AG04450 (cell line): Measurements from ENCODE around the gene PKD2L2. TPM values are rescaled to one million over a fixed set of nuclear protein-coding genes. Genes with fewer than 3 reads are reported as not detected.
"Not testable (repeated sequence)": the region's sequence is repeated elsewhere in the genome, so short reads cannot be mapped to it uniquely, and the experiment has no call there.

Experiments
- CTCF ChIA-PET: fragments of 300-600, 350-600 bp; formaldehyde crosslinking; extraction: SDS; loops from one replicate; lab custom pipeline; 2022; ENCODE audit warnings: antibody characterized with exemption, inconsistent platforms; lab: Charles Lee
- POLR2A ChIA-PET: fragments of 350-600 bp; formaldehyde crosslinking; extraction: SDS; loops from one replicate; lab custom pipeline; 2021; ENCODE audit warnings: antibody characterized with exemption, inconsistent platforms; lab: Yijun Ruan, JAX
- DNase-seq: peaks from one replicate; pipeline ENCODE4 v3.0.0-alpha.2; 2011; ENCODE audit warnings: low read depth, low spot score
- H3K27ac ChIP-seq: one replicate; pipeline ENCODE4 v1.5.1; 2012; ENCODE audit warnings: low read depth, low read length, control low read depth
- H3K27me3 ChIP-seq: one replicate; pipeline ENCODE4 v1.6.0; 2012; ENCODE audit warnings: low read length; ENCODE audit not compliant: control insufficient read depth, insufficient read depth
- H3K4me3 ChIP-seq: 2 replicates; pipeline ENCODE4 v1.5.1; 2011; ENCODE audit warnings: mild to moderate bottlenecking, low read depth, low read length, control low read depth
- H3K9me3 ChIP-seq: 2 replicates; pipeline ENCODE4 v1.5.1; 2012; ENCODE audit warnings: low read length; ENCODE audit not compliant: control insufficient read depth, insufficient read depth
- polyA plus RNA-seq: library from polyadenylated mRNA; depleted of rRNA; stranded (reverse); fragments of >200 nt; gene quantifications from 2 replicates; pipeline ENCODE4 v1.2.3, GENCODE V29; 2011
- TF ChIP-seq, protein P1 (sequence below): IDR thresholded peaks from 2 replicates; pipeline ENCODE4 v1.5.1; 2011; ENCODE audit warnings: low read depth, low read length, control low read depth, inconsistent platforms

The PKD2L2 gene
- polyA plus RNA-seq, 1 experiment, result 0.09 TPM

- H3K4me3 ChIP-seq, result no peak overlapping the region
- POLR2A ChIA-PET, result no interaction called here
- no peaks in the 10 kb centered on the region for H3K9me3 ChIP-seq
- TF ChIP-seq, protein P1, sequence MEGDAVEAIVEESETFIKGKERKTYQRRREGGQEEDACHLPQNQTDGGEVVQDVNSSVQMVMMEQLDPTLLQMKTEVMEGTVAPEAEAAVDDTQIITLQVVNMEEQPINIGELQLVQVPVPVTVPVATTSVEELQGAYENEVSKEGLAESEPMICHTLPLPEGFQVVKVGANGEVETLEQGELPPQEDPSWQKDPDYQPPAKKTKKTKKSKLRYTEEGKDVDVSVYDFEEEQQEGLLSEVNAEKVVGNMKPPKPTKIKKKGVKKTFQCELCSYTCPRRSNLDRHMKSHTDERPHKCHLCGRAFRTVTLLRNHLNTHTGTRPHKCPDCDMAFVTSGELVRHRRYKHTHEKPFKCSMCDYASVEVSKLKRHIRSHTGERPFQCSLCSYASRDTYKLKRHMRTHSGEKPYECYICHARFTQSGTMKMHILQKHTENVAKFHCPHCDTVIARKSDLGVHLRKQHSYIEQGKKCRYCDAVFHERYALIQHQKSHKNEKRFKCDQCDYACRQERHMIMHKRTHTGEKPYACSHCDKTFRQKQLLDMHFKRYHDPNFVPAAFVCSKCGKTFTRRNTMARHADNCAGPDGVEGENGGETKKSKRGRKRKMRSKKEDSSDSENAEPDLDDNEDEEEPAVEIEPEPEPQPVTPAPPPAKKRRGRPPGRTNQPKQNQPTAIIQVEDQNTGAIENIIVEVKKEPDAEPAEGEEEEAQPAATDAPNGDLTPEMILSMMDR, result no peak
- CTCF ChIA-PET, result interaction anchor here (0.6 kb wide), 1 partner anchor 105 kb away, joined by 4 read pairs; no protein-coding TSS in a partner anchor
- H3K27me3 ChIP-seq, result peaks cover 3% of the 10 kb centered on the region
- no peak for DNase-seq
- no peak overlapping the region for H3K27ac ChIP-seq
These were observed 41.6 kb upstream of the PKD2L2 start for GRCh38 chr5:137847687-137848086.

GRCh38 chr5:137853165-137853564 lies 36.1 kb upstream of the PKD2L2 start:
- H3K27ac ChIP-seq, POLR2A ChIA-PET, H3K27me3 ChIP-seq, H3K4me3 ChIP-seq, DNase-seq, CTCF ChIA-PET, H3K9me3 ChIP-seq: not testable (repeated sequence)

GRCh38 chr5:137856201-137856600 lies 33.1 kb upstream of the PKD2L2 start:
- H3K4me3 ChIP-seq, result no peak overlapping the region
- DNase-seq, result no peak
- no peak overlapping the region for H3K27ac ChIP-seq
- POLR2A ChIA-PET, result no interaction called here
- no peaks in the 10 kb centered on the region for H3K27me3 ChIP-seq
- CTCF ChIA-PET, result no interaction called here
- H3K9me3 ChIP-seq, result no peaks in the 10 kb centered on the region
- TF ChIP-seq, protein P1, result no peak

DNA sequence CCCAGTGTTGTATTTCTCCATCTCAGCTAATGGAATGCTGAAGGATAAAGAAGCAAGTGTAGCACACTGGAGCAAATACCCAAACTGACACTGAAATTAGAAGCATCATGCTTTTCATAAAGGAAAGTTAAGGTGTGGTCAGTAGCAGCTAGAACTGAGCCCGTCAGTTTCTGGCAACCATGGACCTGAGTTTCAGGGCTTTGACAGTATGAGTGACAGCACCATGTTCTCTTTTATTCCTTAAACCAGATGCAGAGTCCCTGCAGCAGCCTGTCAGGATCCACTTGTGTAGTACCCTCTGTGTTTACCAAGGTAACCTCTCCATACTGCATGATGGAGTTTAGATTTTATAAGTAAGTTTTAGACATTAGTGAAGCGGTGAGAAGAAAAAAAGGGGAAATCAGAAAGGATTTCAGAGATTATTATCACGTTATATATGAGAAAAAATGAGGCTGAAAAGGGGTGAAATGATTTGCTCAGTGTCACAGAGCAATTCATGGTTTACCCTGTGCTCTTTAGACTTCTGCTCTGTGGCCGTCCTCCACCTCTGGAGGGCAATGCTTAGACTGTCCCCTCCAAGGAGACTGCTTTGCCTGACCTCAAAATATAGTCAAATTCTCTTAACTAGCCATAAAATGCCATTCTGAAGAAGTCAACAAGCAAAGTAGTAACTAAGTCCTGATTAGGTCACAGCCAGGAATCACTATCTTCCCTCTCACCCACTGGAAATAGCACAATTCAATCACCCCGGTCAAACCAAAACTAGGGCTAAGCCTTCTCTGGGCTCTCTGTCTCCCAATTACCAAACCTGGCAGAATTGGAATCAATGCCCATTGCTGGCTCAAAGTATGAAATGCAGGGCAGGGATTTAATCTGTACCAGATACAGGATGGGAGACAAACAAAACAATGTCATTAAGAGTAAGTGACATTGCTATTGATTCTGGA lies 32.1 kb upstream of the PKD2L2 start:
- ChIA-PET CTCF (no interaction called here), POLR2A (no interaction called here)
- H3K4me3 ChIP-seq, result no peak overlapping the region
- no peaks in the 10 kb centered on the region for H3K9me3 ChIP-seq
- no peak for DNase-seq
- H3K27ac ChIP-seq, result no peak overlapping the region
- TF ChIP-seq, protein P1, result no peak
- no peaks in the 10 kb centered on the region for H3K27me3 ChIP-seq

DNA sequence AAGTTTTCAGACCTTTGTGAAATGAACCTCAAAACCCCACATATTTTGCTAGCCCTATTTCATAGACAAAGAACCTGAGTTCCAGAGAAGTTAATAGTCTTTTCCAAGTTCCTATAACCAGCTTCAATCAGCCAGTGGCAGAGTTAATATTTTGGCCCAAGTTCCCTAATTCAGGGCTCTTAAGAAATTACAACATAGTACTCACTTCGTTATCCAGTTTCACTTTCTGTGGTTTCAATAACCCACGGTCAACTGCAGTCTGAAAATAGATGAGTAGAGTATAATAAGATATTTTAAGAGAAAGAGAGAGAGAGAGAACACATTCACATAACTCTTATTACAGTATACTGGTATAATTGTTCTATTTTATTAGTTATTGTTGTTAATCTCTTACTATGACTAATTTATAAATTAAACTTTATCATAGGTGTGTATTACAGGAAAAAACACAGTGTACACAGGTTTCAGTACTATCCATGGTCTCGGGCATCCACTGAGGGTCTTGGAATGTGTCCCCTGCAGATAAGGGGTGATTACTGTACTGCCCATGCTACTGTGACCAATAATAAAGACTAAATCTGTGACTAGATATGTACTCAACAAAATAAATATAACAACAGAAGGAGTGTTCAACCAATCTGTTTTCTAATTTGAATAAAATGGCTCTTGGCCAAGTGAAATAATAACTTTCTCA lies 30.9 kb upstream of the PKD2L2 start:
- DNase-seq, result no peak
- POLR2A ChIA-PET, result no interaction called here
- no peak overlapping the region for H3K27ac ChIP-seq
- TF ChIP-seq, protein P1, result no peak
- H3K9me3 ChIP-seq, result no peaks in the 10 kb centered on the region
- CTCF ChIA-PET, result no interaction called here
- no peaks in the 10 kb centered on the region for H3K27me3 ChIP-seq
- no peak overlapping the region; the same call in 1 of the 2 replicates for H3K4me3 ChIP-seq
